ENCODE data around the gene TENM4.

The TENM4 gene

DNA sequence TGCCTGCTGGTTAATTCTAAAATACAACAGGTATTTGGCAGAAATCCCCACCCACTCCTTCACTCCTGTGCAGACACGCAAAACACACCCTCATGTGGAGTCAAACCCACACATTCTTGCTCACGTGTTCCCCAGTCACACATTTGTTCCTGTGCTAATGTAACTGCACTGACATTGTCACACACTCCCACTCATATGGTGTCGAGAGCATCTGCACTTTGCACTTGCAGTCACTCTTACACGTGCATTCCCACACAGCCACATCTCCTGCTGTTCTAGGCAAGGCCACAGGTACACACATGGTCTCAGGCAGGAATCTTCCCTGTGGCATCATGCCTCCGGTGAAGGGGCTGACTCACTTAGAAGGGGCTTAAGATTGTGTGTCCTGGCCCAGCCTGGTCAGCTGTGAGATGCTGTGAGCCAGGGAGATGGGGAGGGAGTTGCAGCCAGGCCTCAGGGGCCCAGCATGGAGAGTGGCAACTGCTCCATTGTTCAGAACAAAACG lies 395.0 kb downstream of the TENM4 start:
- TF ChIP-seq, protein P1, sequence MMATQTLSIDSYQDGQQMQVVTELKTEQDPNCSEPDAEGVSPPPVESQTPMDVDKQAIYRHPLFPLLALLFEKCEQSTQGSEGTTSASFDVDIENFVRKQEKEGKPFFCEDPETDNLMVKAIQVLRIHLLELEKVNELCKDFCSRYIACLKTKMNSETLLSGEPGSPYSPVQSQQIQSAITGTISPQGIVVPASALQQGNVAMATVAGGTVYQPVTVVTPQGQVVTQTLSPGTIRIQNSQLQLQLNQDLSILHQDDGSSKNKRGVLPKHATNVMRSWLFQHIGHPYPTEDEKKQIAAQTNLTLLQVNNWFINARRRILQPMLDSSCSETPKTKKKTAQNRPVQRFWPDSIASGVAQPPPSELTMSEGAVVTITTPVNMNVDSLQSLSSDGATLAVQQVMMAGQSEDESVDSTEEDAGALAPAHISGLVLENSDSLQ (IDR thresholded peaks at IDR 0.05): no peak
- TF ChIP-seq NFRKB (IDR thresholded peaks at IDR 0.05) (no peak), FOXM1 (IDR thresholded peaks at IDR 0.05; ENCODE audit: borderline replicate concordance) (no peak), SUZ12 (IDR thresholded peaks at IDR 0.05) (no peak), L3MBTL2 (conservative IDR thresholded peaks at IDR 0.05) (no peak), CTBP1 (IDR thresholded peaks at IDR 0.05; ENCODE audit: borderline replicate concordance) (no peak), LEF1 (IDR thresholded peaks at IDR 0.05; ENCODE audit: borderline replicate concordance) (no peak), SP1 (IDR thresholded peaks at IDR 0.05) (no peak), FOXK2 (IDR thresholded peaks at IDR 0.05) (no peak)
- POLR2A ChIA-PET: no interaction called here
- no peak for DNase-seq (ENCODE audit: extremely low spot score)
- CTCF ChIA-PET: no interaction called here

DNA sequence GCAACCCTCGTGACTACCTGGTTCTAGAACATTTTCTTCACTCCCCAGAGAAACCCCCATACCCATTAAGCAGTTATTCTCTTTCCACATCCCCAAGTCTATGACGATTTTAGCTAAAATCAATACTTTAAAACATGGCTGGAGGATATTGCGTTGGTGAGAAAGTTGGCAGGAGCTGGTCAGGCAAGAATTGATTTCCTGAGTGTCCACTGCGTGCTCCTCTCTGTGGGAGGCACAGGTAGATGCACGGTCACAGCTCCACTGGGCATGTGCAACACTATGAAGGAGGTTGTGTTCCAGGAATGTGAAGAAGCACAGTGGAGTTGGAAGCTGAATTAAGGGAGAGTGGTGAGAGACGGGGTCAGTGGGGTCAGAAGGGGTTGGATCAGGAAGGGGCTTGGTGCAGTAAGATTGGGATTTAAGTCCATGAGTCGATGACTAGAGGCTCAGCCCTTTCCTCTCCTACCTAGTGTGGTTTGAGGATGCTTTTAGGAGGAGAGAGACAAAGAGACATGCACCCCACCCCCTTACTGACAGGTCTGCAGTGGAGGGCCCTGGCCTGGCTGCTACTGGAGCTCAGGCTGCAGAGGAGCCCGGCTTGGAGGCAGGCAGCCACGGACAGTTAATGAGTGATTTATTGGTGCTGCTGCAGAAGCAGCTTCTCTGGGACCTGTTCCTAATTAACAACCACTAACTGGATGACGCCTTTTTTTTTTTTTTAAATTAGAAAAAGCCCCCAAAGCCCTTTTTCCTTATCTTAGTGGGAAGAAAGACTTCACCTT lies 395.6 kb downstream of the TENM4 start:
- POLR2A ChIA-PET: no interaction called here

DNA sequence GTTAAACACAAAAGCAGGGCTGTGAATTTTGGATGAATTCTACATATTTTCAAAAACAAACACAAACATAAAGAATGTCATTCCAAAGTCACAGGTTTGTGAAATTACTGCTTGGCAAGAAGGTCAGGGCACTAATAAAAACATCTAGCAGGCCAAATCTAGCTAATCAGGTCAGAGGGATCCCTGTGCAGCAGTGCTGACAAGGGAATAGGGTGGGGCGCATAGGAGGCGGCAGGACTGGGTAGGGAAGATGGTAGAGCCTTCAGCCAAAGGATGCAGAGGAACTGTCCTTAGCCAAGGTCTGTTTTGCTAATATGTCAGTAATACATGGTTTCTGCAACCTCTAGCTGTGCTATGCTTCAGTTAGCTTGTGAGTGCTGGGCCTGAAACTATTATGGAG lies 396.6 kb downstream of the TENM4 start:
- TF ChIP-seq HDGF (IDR thresholded peaks at IDR 0.05; ENCODE audit: borderline replicate concordance) (no peak), FOXK2 (IDR thresholded peaks at IDR 0.05) (no peak), ARNT (IDR thresholded peaks at IDR 0.05) (no peak), BHLHE40 (IDR thresholded peaks at IDR 0.05; ENCODE audit: borderline replicate concordance) (no peak), ELF4 (IDR thresholded peaks at IDR 0.05) (no peak), FOXM1 (IDR thresholded peaks at IDR 0.05; ENCODE audit: borderline replicate concordance) (no peak), LEF1 (IDR thresholded peaks at IDR 0.05; ENCODE audit: borderline replicate concordance) (no peak), CTBP1 (IDR thresholded peaks at IDR 0.05; ENCODE audit: borderline replicate concordance) (no peak), SUZ12 (IDR thresholded peaks at IDR 0.05) (no peak), ZNF384 (IDR thresholded peaks at IDR 0.05) (no peak), TARDBP (IDR thresholded peaks at IDR 0.05) (no peak), L3MBTL2 (conservative IDR thresholded peaks at IDR 0.05) (no peak), SP1 (IDR thresholded peaks at IDR 0.05) (no peak), NFRKB (IDR thresholded peaks at IDR 0.05) (no peak), FOXA1 (IDR thresholded peaks at IDR 0.05) (no peak)
- TF ChIP-seq, protein P1 (IDR thresholded peaks at IDR 0.05): no peak
- ChIA-PET CTCF (no interaction called here), POLR2A (no interaction called here)
- DNase-seq (ENCODE audit: extremely low spot score): no peak

More for the DNA sequence above, 395.6 kb downstream of the TENM4 start:
- CTCF ChIA-PET: no interaction called here
- TF ChIP-seq FOXM1 (IDR thresholded peaks at IDR 0.05; ENCODE audit: borderline replicate concordance): no peak
- TF ChIP-seq NFRKB (IDR thresholded peaks at IDR 0.05): no peak
- no peak for TF ChIP-seq ARNT (IDR thresholded peaks at IDR 0.05)
- TF ChIP-seq FOXA1 (IDR thresholded peaks at IDR 0.05): no peak
- no peak for TF ChIP-seq BHLHE40 (IDR thresholded peaks at IDR 0.05; ENCODE audit: borderline replicate concordance)
- no peak for TF ChIP-seq TARDBP (IDR thresholded peaks at IDR 0.05)
- TF ChIP-seq ZNF384 (IDR thresholded peaks at IDR 0.05): no peak
- DNase-seq (ENCODE audit: extremely low spot score): no peak

DNA sequence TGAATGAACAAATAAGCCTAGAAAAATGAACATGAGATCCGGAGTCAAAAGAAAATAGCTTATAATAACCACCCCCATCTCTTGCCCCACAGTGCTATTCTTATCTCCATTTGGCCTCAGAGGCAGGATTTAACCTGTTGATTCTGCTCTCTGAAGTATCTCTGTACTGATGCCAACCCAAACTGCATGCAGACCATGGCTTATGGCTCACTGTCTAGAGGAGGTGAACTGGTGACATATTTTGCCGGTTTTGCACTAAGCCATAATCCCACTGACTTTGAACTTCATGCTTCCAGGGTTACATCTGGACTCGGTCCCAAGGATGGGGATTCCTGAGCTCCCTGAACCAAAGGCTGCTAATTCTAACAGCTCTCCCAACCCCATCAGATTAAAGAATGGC lies 397.1 kb downstream of the TENM4 start:
- POLR2A ChIA-PET: no interaction called here
- CTCF ChIA-PET: no interaction called here
- no peak for DNase-seq (ENCODE audit: extremely low spot score)
- TF ChIP-seq, protein P1 (IDR thresholded peaks at IDR 0.05): no peak
- no peak for TF ChIP-seq TARDBP (IDR thresholded peaks at IDR 0.05)
- no peak for TF ChIP-seq ARNT (IDR thresholded peaks at IDR 0.05)
- TF ChIP-seq FOXK2 (IDR thresholded peaks at IDR 0.05): no peak
- TF ChIP-seq FOXM1 (IDR thresholded peaks at IDR 0.05; ENCODE audit: borderline replicate concordance): no peak
- no peak for TF ChIP-seq NFRKB (IDR thresholded peaks at IDR 0.05)
- TF ChIP-seq CTBP1 (IDR thresholded peaks at IDR 0.05; ENCODE audit: borderline replicate concordance): no peak
- TF ChIP-seq ELF4 (IDR thresholded peaks at IDR 0.05): no peak
- TF ChIP-seq HDGF (IDR thresholded peaks at IDR 0.05; ENCODE audit: borderline replicate concordance): no peak
- TF ChIP-seq BHLHE40 (IDR thresholded peaks at IDR 0.05; ENCODE audit: borderline replicate concordance): no peak
- no peak for TF ChIP-seq SUZ12 (IDR thresholded peaks at IDR 0.05)
- TF ChIP-seq L3MBTL2 (conservative IDR thresholded peaks at IDR 0.05): no peak
- TF ChIP-seq LEF1 (IDR thresholded peaks at IDR 0.05; ENCODE audit: borderline replicate concordance): no peak

DNA sequence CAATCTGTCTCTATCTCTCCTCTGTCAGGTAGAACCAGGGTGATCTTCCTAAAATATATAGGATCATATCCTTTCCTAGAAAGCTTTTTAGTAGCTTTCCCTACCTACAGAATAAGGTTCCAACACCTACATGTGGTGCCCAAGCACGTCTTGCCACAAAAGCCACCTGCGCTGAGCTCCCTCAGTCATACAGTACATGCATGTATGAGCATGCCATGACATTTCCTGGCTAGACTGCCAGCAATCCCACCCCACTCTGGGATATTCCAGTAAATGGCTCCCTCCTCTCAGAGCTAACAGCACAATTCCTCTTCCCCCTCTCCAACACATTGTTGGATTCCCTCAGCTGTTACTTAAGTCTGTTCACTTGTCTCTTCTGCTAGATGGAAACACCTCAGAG lies 398.0 kb downstream of the TENM4 start:
- POLR2A ChIA-PET: no interaction called here
- CTCF ChIA-PET: interaction anchor here (1.1 kb wide), 1 partner anchor 244 kb away, joined by 3 read pairs; no protein-coding TSS in a partner anchor
- TF ChIP-seq ELF4 (IDR thresholded peaks at IDR 0.05): no peak
- no peak for TF ChIP-seq NFRKB (IDR thresholded peaks at IDR 0.05)
- no peak for TF ChIP-seq SUZ12 (IDR thresholded peaks at IDR 0.05)
- TF ChIP-seq BHLHE40 (IDR thresholded peaks at IDR 0.05; ENCODE audit: borderline replicate concordance): no peak
- no peak for TF ChIP-seq SP1 (IDR thresholded peaks at IDR 0.05)
- TF ChIP-seq HDGF (IDR thresholded peaks at IDR 0.05; ENCODE audit: borderline replicate concordance): no peak
- TF ChIP-seq FOXK2 (IDR thresholded peaks at IDR 0.05): no peak
- TF ChIP-seq FOXA1 (IDR thresholded peaks at IDR 0.05): no peak
- TF ChIP-seq ZNF384 (IDR thresholded peaks at IDR 0.05): no peak
- TF ChIP-seq L3MBTL2 (conservative IDR thresholded peaks at IDR 0.05): no peak
- TF ChIP-seq LEF1 (IDR thresholded peaks at IDR 0.05; ENCODE audit: borderline replicate concordance): no peak
- no peak for TF ChIP-seq ARNT (IDR thresholded peaks at IDR 0.05)
- no peak for TF ChIP-seq TARDBP (IDR thresholded peaks at IDR 0.05)
- TF ChIP-seq CTBP1 (IDR thresholded peaks at IDR 0.05; ENCODE audit: borderline replicate concordance): no peak
- TF ChIP-seq FOXM1 (IDR thresholded peaks at IDR 0.05; ENCODE audit: borderline replicate concordance): no peak
- TF ChIP-seq, protein P1 (IDR thresholded peaks at IDR 0.05): no peak
- no peak for DNase-seq (ENCODE audit: extremely low spot score)

Measured in HEK293T (cell line).